Activated naive CD4-positive, alpha-beta T cell (primary cell): ENCODE data around the gene TMEM217.
A peak's percentile ranks its signal among the peaks of the same experiment; 100 is the strongest.

Experiments
- DNase-seq, 4 experiments: peaks; one replicate each; lab custom pipeline; 2025; lab: John Stamatoyannopoulos, UW

TMEM217 gene

DNA sequence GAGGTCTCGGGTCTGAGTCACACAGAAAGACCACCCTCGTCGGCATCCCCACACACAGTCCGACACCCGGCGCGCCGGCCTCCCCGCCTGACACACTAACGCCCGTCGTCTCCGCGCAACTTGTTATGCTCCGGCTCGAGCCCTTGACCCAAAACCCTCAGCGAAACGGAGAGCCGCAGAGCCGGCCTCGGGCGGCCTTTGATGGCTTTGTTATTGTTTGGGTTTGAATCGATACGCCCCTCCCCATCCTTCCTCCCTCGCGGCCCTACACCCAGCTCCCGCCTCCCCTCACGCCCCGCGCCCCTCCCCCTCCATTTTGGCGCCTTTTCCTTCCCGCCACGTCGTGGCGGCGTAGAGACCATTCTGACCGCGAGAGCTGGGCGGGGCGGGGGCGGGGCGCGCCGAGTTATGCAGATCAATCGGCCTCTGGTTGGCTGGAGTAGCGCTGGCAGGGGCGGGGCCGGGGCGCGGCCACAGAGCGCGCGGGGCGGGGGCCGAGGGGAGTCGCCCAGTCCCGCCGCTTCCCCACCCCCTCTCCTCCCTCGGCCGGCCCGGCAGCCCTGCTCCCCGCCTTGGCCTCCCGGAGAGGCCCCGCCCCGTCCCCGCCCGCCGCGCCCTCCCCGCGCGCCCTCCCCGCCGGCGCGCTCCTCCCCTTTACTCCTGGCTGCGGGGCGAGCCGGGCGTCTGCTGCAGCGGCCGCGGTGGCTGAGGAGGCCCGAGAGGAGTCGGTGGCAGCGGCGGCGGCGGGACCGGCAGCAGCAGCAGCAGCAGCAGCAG, 88.3 kb downstream of the TMEM217 start, which contains the start of gene PIM1:
TSS of gene PIM1 (plus strand) at position 657 of the 777 bp plus-strand sequence. CDS start 424 bp downstream, outside the sequence.
- DNase-seq: peak; percentile 98 to 100 (median 99)

DNA sequence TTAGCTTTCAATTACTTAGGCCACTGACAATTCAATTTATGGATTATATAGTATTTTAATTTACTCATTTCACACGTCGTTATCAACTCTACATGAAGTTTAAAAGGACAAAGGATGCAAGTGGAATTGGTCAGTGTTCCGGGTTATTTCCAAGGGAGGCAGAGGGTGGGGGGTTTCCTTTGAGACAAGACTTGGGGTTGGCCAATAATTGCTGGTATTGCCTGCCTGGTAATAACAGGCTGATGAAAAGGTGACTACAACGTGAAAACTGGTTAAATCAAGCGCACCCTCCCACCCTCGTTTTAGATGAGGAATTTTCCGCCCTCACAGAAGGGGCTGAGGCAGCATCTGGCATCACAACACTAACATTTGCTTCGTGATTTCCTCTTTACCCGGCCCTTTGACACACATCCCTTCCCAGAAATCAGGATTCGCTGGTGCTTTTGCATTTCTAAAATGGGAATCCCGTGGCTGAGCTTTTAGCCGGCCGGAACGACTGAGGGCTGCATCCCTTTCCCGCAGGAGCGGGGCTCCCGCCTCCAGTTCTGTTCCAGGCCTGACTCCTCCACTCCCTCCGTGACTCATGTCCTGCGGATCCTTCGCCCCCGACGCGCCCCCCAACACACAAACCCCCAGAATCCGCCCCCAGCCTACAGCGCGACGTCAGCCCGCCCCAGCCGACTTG, 89.0 kb downstream of the TMEM217 start:
- no peak for DNase-seq

DNA sequence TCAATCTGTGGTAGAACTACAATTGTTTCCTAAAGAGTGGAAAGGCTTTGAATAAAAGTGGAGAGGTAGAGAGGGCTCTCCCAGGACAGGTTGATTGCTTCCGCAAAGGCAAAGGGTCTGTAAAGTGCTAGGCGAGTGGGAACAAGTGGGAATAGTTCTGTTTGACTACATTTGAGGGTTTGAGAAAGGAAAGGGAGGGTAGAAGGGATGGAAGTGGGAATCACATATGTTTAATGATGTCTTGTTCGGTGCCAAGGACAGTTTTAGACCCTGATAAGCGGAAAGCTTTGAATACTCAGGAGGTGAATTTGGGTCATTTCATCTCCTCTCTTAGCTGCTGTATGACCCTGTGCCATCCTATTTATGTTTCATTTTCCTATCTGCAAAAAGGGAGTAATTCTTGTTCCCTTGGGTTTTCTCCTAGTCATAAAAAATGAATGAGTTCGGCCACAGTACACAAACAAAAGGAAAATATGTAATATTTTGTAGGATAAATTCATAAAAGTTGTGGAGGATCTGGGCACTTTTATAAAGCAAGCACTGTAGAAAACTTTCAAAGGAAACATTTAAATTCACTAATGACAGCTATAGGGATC, 89.7 kb downstream of the TMEM217 start:
- no peak for DNase-seq

DNA sequence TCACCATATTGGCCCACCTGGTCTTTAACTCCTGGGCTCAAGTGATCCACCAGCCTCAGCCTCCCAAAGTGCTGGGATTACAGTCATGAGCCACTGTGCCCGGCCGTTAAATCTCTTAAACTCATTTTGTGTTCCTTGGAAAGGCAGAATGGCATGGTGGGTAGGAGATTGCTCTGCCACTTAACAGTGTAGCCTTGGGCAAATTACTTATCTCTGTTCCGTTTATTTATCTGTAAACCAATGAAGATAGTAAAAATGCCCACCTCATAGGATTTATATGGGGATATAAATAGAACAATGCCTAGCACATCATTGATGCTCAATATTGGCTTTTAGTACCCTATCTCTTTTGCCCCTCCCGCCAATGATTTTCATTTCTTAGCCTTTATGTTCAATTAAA, 95.2 kb downstream of the TMEM217 start:
- no peak for DNase-seq
